ENCODE measurements around the gene CYP2D6. TPM values are rescaled to one million over a fixed set of nuclear protein-coding genes. Genes with fewer than 3 reads are reported as not detected.

The CYP2D6 gene
- total and polyA plus RNA-seq, 2 of the 8 experiments (the other 6 are each of a cell fraction or from before 2014, with no cell fraction given): 0.93 to 1.7 TPM

GRCh38 chr22:42154293-42155052 lies 23.9 kb upstream of the CYP2D6 start (continued):
- no peak for TF ChIP-seq SIX5 (IDR thresholded peaks at IDR 0.05; ENCODE audit: low read depth, low read length)

Measured in H1 (cell line).